Progenitor cell of endocrine pancreas (in vitro differentiated cells): ENCODE results near the gene JPH3. TPM values are rescaled to one million over a fixed set of nuclear protein-coding genes. Genes with fewer than 3 reads are reported as not detected.

ENCODE experiments used
- DNase-seq: peaks from one replicate; pipeline ENCODE4 v3.0.0; 2021; ENCODE audit warnings: low spot score; ENCODE audit not compliant: unreplicated experiment
- H3K27ac Mint-ChIP-seq: 2 replicates; pipeline ENCODE4 v1.8.0; 2021; ENCODE audit warnings: mild to moderate bottlenecking, moderate library complexity, mixed read lengths
- H3K27me3 Mint-ChIP-seq: 2 replicates; pipeline ENCODE4 v1.8.0; 2021; ENCODE audit warnings: mixed read lengths
- H3K36me3 Mint-ChIP-seq: 2 replicates; pipeline ENCODE4 v1.8.0; 2022; ENCODE audit warnings: mixed read lengths; ENCODE audit not compliant: insufficient read depth
- H3K4me1 Mint-ChIP-seq: 2 replicates; pipeline ENCODE4 v1.8.0; 2021; ENCODE audit warnings: low read depth, mixed read lengths
- H3K4me3 Mint-ChIP-seq: 2 replicates; pipeline ENCODE4 v1.8.0; 2021; ENCODE audit warnings: low read depth, mild to moderate bottlenecking, moderate library complexity, mixed read lengths
- H3K9me3 Mint-ChIP-seq: 2 replicates; pipeline ENCODE4 v1.8.0; 2021; ENCODE audit warnings: low read depth, mixed read lengths
- CTCF ChIP-seq: fragments of 200-600 bp; sonication (generic); IDR thresholded peaks from one replicate; pipeline ENCODE4 v1.5.0; 2021; ENCODE audit warnings: antibody characterized with exemption, mild to moderate bottlenecking; ENCODE audit not compliant: unreplicated experiment
- long read RNA-seq: library from polyadenylated mRNA; unstranded; transcript quantifications from one replicate; pipeline ENCODE4 v2.0.0, GENCODE V29; 2020
- total RNA-seq: library from RNA; stranded (reverse); gene quantifications from 2 replicates; pipeline ENCODE4 v1.2.1, GENCODE V29; 2021

Gene JPH3
- 23.1 and 26.4 TPM in 2 replicates for total RNA-seq
- long read RNA-seq, partial matches to known transcripts: 2 of 4 reads
- long read RNA-seq, other reads (novel, unspliced or antisense): 2 of 4 reads

GRCh38 chr16:87602001-87602775, at the start of gene JPH3:
TSS of gene JPH3 (plus strand) at chr16:87602508. CDS start at chr16:87603147, 639 bp downstream.
- Mint-ChIP-seq H3K36me3 (peaks cover 4% of the 10 kb centered on the region), H3K27me3 (peaks cover 38% of the 10 kb centered on the region), H3K9me3 (no peaks in the 10 kb centered on the region), H3K27ac (peak within 1 kb of the TSS; percentile 86), H3K4me1 (peaks cover 11% of the 10 kb centered on the region), H3K4me3 (peak within 1 kb of the TSS; percentile 92)
- no peak for TF ChIP-seq CTCF
- DNase-seq: peak; percentile 50

GRCh38 chr16:87552772-87553573, 49.3 kb upstream of the JPH3 start:
- Mint-ChIP-seq H3K27ac (no peak overlapping the region), H3K4me1 (no peaks in the 10 kb centered on the region), H3K4me3 (no peak overlapping the region), H3K36me3 (no peaks in the 10 kb centered on the region), H3K9me3 (no peaks in the 10 kb centered on the region), H3K27me3 (peaks cover 13% of the 10 kb centered on the region)
- no peak for DNase-seq
- TF ChIP-seq CTCF: no peak

- DNase-seq: no peak
- Mint-ChIP-seq H3K36me3 (no peaks in the 10 kb centered on the region), H3K27me3 (peaks cover 12% of the 10 kb centered on the region), H3K9me3 (no peaks in the 10 kb centered on the region), H3K4me3 (no peak overlapping the region), H3K4me1 (no peaks in the 10 kb centered on the region), H3K27ac (no peak overlapping the region)
- no peak for TF ChIP-seq CTCF
These were observed 47.4 kb upstream of the JPH3 start for GRCh38 chr16:87554754-87555427.

GRCh38 chr16:87555647-87556046, 46.7 kb upstream of the JPH3 start:
- no peak overlapping the region for H3K4me3 Mint-ChIP-seq
- no peak for TF ChIP-seq CTCF
- no peaks in the 10 kb centered on the region for H3K9me3 Mint-ChIP-seq
- no peaks in the 10 kb centered on the region for H3K36me3 Mint-ChIP-seq
- H3K27me3 Mint-ChIP-seq: peaks cover 11% of the 10 kb centered on the region
- no peak for DNase-seq
- no peak overlapping the region for H3K27ac Mint-ChIP-seq
- no peaks in the 10 kb centered on the region for H3K4me1 Mint-ChIP-seq

GRCh38 chr16:87556941-87557459, 45.3 kb upstream of the JPH3 start:
- no peak for TF ChIP-seq CTCF
- H3K9me3 Mint-ChIP-seq: no peaks in the 10 kb centered on the region
- H3K4me1 Mint-ChIP-seq: no peaks in the 10 kb centered on the region
- no peak overlapping the region for H3K4me3 Mint-ChIP-seq
- H3K27ac Mint-ChIP-seq: no peak overlapping the region
- no peaks in the 10 kb centered on the region for H3K36me3 Mint-ChIP-seq
- no peak for DNase-seq
- H3K27me3 Mint-ChIP-seq: peaks cover 11% of the 10 kb centered on the region
